ENCODE data around the gene SPI1.

DNA sequence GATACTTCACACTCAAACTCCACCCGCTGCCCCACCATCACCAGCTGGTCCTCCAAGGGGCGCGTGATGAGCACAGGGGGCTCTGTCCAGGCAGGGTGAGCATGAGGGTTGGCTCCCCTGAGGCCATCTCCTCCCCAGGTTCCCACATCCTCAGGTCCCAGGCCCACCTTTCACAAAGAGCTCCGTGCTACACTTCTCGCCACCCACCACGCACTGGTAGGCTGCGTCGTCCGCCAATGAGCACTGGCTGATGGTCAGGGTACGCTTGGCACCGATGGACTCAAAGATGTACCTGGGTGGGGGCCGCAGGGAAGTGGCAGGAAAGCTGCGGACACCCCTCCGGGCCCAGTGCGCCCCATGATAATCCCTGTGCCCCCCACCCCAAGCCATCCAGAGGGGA lies 35.5 kb downstream of the SPI1 start:
- TF ChIP-seq ZBTB7A (tag by site-specific recombination; IDR thresholded peaks at IDR 0.05; ENCODE audit: low read depth) (no peak), ZNF792 (tag by site-specific recombination; IDR thresholded peaks at IDR 0.05) (no peak), ZNF274 (IDR thresholded peaks at IDR 0.05; ENCODE audit: low read length) (no peak), ZNF274 (tag by site-specific recombination; IDR thresholded peaks at IDR 0.05; ENCODE audit: borderline replicate concordance) (no peak), GFI1B (tag by site-specific recombination; IDR thresholded peaks at IDR 0.05) (no peak), ZNF23 (tag by site-specific recombination; IDR thresholded peaks at IDR 0.05; ENCODE audit: borderline replicate concordance) (no peak), KLF8 (tag by site-specific recombination; IDR thresholded peaks at IDR 0.05) (no peak), ZNF366 (tag by site-specific recombination; conservative IDR thresholded peaks at IDR 0.05) (no peak), ZNF394 (tag by site-specific recombination; IDR thresholded peaks at IDR 0.05; ENCODE audit: borderline replicate concordance) (no peak)
- TF ChIP-seq, protein P1, sequence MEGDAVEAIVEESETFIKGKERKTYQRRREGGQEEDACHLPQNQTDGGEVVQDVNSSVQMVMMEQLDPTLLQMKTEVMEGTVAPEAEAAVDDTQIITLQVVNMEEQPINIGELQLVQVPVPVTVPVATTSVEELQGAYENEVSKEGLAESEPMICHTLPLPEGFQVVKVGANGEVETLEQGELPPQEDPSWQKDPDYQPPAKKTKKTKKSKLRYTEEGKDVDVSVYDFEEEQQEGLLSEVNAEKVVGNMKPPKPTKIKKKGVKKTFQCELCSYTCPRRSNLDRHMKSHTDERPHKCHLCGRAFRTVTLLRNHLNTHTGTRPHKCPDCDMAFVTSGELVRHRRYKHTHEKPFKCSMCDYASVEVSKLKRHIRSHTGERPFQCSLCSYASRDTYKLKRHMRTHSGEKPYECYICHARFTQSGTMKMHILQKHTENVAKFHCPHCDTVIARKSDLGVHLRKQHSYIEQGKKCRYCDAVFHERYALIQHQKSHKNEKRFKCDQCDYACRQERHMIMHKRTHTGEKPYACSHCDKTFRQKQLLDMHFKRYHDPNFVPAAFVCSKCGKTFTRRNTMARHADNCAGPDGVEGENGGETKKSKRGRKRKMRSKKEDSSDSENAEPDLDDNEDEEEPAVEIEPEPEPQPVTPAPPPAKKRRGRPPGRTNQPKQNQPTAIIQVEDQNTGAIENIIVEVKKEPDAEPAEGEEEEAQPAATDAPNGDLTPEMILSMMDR (tag by site-specific recombination; IDR thresholded peaks at IDR 0.05): no peak

Data from HEK293 (cell line).